Fibroblast of skin of left quadriceps (primary cell): ENCODE data around the gene C9orf78.

ENCODE experiments used
- DNase-seq, 2 experiments: peaks; one replicate each; pipeline ENCODE4 v3.0.0-alpha.2; 2013; ENCODE audit warnings: low read depth in 2 of 2

C9orf78 gene, protein sequence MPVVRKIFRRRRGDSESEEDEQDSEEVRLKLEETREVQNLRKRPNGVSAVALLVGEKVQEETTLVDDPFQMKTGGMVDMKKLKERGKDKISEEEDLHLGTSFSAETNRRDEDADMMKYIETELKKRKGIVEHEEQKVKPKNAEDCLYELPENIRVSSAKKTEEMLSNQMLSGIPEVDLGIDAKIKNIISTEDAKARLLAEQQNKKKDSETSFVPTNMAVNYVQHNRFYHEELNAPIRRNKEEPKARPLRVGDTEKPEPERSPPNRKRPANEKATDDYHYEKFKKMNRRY

GRCh38 chr9:129835128-129835859, at the start of gene C9orf78, which contains the start of gene USP20:
Gene C9orf78 (minus strand): TSS chr9:129835275. CDS start chr9:129835221, 54 bp downstream.
Gene USP20 (plus strand): TSS chr9:129835458. CDS start chr9:129852556, 17,098 bp downstream.
- peak; percentile 84 for DNase-seq

GRCh38 chr9:129884220-129885017, 49.3 kb upstream of the C9orf78 start:
- DNase-seq, result peak; percentile 61 to 70

DNA sequence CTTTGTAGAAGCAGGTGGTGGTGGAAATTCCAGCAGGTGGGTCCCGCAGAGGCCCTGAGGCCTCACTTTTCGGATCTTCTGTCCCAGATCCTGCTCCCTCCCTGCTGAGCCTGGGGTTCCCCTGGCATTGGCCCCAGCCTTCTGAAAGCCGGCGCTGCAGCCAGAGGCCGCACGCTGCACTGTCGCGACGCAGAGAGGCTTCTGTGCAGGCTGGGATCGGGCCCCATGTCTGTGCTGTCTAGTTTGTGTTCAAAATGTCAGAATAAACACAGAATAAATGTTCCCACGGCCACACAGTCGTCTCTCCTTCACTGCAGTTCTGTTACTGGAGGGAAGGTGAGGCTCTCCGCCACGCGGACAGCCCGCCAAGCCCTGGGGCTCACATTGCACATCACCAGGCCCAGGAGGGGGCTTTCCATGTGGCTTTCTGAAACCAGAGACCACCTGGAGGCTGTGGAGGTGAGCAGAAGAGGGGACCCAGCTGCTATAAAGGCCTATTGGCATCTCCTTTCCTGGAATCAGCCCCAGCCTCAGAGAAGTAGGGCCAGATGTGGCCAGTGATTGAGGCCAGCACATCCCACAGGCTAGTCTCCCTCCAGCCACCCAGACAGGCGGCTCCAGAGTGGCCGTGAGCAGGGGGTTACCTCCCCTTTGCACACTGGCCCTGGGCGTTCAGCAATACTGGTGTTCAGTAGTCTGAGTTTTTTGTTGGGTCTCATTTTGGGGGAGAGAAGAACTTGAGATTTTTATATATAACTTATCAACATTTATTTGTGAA, 46.7 kb upstream of the C9orf78 start:
- DNase-seq, result no peak

DNA sequence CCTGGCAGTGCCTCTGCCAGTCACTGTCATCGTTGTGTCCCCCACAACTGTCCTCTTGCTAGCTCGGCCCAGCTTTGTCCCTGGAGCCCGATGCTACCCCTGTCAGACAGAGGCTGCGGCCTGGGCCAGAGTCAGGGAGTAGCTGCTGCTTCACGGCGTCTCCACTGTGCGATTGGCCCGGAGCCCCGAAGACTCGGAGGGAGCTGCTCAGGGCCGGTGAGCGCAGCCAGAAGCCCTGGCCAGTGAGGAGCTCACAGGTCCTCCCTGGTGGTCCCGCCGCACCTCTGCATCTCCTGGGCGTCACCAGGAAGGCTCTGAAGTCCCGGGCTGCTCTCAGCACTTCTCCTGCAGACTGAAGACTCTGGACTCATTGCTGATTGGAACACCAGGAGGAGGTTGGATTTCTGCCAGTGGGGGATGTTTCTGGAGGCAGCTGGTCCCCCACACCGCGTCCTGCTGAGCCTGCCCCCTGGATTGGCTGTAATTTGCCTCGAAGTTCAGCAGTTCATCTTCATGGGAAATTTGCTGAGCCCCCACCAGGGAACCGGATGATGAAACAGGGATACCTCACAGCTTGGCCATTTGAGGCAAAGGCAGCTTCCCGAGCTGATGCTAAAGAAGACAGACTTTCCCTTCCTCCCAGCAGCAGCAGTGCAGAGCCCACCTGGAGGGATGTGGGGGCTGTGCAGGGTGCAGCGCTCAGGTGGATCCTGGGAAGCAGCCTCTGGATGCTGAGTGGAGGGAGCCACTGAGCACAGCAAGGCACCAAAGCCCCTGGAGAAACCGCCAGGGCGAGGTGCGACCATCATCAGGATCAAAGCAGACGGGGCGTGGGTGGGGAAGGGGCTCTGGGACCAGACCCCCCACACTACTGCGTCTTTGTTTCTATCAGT, 45.8 kb upstream of the C9orf78 start:
- DNase-seq, result peak; percentile 46 to 54

DNA sequence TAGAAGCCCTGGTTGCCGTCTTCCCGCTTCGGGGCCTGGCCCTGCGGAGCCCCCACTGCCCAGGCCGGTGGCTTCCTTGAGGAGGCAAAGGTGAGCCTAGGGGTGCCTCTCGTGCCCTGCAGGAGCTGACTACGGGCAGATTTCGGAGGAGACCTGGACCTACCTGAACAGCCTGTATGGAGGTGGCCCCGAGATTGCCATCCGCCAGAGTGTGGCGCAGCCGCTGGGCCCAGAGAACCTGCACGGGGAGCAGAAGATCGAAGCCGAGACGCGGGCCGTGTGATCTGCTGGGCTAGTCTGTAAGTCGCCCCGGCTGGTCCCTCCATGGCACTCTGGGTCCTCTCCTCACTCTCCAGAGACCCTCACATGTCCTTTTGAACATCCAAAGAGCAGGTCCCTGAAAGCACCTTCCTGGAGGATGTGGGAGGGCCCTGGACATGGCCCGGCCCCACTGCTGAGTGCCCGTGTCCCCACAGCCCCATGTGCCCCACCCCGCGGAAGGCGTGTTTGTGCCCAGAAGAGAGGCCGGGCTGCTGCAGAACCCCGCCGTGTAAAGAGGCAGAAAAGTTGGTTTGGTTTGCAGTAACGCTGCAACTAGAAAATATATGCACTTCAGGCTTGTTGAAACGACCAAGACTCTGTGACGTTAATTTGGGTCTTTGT, 45.0 kb upstream of the C9orf78 start:
- DNase-seq, result no peak

DNA sequence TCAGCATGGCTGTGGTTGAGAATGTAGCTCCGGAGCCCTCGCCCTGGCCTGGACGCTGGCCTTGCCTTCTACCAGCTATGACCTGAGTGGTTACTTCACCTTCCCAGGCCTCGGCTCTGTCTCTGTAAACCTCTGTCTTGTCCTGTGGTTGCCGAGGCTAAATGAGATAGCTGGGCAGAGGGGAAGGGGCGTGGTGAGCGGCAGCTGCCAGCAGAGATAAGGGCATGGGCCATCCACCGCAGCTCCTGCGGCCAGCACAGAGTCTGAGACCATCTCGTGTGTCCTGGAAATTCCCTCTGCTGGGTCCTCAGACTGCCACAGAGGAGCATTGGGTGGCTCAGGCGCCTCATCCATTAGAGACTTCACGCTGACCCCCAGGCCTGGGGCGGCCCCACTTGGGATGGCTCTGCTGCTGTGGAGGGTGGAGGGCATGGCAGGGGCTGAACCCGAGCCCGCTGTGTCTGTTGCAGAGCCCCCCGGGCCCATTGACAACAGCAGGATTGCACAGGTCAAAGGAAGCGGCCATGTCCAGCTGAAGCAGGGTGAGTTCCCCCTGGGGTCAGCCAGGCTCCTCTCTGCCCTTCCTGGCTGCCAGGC, 44.1 kb upstream of the C9orf78 start:
- DNase-seq, result no peak

GRCh38 chr9:129878291-129878690, 43.2 kb upstream of the C9orf78 start:
- DNase-seq, result no peak

DNA sequence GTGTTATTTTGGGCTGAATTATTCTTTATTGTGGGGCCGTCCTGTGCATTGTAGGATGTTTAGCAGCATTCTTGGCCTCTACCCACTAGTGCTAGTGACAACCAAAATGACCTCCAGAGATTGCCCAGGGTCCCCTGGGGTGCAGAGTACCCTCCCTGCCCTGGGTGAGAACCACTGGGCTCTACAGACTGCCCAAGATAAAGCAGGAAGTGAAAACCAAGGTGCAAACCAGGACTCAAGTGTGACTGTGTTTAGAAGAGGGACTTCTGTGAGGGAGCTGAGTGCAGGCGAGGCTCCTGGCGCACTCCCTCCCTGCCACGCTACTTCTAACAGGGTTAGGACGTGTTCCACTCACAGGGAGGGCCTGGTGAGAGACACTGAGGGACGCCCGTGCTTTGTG, 41.7 kb upstream of the C9orf78 start:
- DNase-seq, result no peak

DNA sequence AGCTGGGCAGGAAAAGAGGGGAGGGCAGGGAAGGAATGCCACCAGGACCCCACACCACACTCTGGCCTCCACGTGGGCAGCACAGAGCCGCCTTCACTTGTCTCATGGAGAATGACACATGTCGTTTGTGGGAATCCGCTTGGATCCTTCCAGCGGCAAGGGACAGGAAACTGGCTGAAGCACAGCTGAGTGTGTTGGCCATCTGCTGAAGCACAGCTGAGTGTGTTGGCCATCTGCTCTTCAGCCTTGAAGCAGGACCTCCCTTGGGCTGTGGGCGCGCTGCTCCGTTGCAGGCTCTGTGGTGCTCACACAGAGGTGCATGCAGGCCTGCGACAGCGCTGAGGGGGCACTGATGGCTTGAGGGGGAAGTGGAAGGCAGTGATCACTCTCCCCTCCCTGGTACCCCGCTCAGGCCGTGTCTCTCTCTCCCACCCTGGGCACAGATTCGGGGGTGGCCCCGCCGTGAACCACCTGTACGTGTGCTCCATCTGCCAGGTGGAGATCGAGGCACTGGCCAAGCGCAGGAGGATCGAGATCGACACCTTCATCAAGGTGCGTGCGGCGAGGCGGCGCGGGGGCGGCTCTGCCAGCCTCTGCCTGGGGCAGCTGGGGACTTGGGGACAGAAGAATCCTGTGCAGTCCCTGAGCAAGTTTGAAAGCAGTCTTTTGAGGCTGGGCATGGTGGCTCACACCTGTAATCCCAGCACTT, 40.8 kb upstream of the C9orf78 start:
- DNase-seq, result no peak

GRCh38 chr9:129875181-129875611, 40.1 kb upstream of the C9orf78 start:
- DNase-seq, result no peak

GRCh38 chr9:129874261-129875101, 39.4 kb upstream of the C9orf78 start:
- DNase-seq, result no peak

DNA sequence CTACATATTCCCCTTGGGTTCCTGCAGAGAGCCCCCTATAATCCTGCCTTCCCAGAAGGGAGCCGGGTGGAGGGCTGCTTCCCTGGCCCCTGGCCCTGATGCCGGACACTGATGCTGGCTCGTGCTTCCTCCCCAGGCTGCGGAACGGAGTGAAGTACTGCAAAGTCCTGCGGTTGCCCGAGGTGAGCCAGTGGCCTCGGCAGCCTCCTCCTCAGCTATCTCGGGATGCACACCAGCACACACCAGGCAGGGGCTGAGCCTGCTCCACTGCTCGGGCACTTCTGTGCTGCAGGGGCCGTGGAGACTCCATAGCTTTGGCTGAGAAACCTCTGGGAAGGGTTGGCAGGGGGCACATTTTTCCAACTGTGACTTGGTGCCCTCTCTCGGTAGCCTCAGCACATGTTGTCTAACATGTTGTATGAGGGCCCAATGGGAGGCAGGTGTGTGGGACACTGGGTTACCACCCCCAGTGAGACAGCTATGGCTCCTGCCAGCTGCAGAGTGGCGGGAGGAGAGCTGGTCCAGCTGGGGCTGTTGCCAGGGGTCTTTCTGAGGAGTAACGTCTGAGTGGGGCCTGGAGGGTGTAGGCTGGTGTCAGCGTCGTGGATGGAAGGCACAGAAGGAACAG, 38.6 kb upstream of the C9orf78 start:
- DNase-seq, result no peak

- no peak for DNase-seq
Measured at GRCh38 chr9:129871046-129871445, 36.0 kb upstream of the C9orf78 start.

DNA sequence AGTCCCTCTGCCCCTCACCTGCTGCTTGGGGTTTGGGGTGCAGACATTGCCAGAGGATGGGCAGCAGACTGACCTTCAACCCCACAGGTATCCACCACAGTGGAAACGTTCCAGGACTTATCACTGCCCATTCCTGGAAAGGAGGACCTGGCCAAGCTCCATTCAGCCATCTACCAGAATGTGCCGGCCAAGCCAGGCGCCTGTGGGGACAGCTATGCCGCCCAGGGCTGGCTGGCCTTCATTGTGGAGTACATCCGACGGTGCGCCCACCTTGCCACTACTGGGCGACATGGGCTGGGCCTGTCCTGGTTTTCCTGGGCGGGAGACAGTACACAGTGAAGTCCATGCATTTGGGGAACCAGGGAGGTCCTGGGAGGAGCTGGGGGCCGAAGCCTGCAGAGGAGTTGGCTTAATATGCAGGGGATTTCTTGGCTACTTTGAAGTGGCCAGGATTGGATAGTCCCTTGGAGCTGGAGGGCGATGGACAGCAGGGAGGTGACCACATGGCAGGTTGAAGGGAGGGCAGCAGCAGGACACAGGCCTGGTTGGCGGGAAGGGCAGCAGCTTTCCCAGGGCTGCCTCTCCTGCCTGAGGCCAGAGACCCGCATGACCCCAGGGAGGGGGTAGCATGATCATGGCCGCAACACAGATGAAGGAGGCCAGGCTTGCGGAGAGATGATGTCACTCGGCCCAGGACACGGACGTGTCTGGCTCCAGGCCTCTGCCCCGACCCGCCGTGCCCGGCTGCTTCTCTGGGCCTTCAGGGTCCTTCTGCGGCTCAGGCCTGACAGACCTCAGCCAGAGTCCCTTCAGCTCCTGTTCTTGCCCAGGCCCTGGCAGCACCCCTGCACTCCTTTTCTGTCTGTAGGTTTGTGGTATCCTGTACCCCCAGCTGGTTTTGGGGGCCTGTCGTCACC, 34.8 kb upstream of the C9orf78 start:
- no peak for DNase-seq

DNA sequence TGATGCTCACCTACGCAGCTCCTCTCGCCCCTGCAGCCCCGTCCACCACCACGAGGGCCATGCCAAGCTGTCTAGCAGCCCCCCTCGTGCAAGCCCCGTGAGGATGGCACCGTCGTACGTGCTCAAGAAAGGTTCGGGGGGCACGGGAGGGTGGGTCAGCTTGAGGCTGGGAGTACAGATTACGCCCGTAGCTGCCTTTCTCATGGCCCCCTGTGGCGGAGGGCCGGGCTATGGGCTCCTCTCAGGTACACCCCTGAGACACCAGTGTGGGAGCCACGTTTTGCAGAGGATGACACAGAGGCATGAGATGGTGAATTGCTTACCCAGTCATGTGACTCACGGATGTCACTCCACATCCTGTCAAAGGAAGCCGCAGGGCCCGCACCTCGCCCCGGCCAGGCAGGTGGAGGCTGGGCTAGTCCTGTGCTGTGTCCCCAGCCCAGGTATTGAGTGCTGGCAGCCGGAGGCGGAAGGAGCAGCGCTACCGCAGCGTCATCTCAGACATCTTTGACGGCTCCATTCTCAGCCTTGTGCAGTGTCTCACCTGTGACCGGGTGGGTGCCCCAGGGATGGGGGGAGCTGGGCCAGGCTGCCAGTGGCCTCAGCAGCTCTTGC, 33.9 kb upstream of the C9orf78 start:
- DNase-seq, result no peak
